GM12875 (cell line): ENCODE results near the gene GBP2.

Experiments
- H3K4me3 ChIP-seq: one replicate; pipeline ENCODE4 v1.5.1; 2011; ENCODE audit warnings: low read depth, low read length, control low read depth
- TF ChIP-seq, protein P1 (sequence below): IDR thresholded peaks from 2 replicates; pipeline ENCODE4 v1.5.1; 2011; ENCODE audit warnings: low read depth, mild to moderate bottlenecking, control low read depth, inconsistent platforms, low read length, moderate library complexity, borderline replicate concordance; ENCODE audit not compliant: insufficient read depth

Gene GBP2

GRCh38 chr1:89100412-89100811 is 25.5 kb downstream of the GBP2 start:
- TF ChIP-seq, protein P1, sequence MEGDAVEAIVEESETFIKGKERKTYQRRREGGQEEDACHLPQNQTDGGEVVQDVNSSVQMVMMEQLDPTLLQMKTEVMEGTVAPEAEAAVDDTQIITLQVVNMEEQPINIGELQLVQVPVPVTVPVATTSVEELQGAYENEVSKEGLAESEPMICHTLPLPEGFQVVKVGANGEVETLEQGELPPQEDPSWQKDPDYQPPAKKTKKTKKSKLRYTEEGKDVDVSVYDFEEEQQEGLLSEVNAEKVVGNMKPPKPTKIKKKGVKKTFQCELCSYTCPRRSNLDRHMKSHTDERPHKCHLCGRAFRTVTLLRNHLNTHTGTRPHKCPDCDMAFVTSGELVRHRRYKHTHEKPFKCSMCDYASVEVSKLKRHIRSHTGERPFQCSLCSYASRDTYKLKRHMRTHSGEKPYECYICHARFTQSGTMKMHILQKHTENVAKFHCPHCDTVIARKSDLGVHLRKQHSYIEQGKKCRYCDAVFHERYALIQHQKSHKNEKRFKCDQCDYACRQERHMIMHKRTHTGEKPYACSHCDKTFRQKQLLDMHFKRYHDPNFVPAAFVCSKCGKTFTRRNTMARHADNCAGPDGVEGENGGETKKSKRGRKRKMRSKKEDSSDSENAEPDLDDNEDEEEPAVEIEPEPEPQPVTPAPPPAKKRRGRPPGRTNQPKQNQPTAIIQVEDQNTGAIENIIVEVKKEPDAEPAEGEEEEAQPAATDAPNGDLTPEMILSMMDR = no peak
- H3K4me3 ChIP-seq = no peak overlapping the region

DNA sequence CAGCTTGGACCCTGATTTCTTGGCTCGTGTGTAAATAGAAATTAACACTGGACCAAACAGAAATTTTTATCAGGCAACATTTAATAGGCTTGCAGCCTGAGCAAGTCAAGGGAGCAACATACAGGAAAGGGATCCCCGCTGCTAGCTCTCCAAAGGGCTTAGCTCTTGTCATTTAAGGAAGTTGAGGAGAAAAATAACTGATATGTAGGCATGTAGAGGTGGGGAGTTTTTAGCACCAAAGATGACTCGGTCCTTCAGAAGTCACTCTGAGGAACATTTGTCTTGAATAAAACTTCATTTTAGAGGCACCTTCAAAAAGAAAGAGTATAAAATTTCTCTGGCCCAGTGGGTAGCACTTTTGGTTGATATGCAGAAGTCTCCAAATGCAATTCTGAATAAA is 27.1 kb downstream of the GBP2 start:
- H3K4me3 ChIP-seq = no peak overlapping the region
- TF ChIP-seq, protein P1 = no peak

GRCh38 chr1:89095737-89096136 is 30.2 kb downstream of the GBP2 start:
- TF ChIP-seq, protein P1 = no peak

DNA sequence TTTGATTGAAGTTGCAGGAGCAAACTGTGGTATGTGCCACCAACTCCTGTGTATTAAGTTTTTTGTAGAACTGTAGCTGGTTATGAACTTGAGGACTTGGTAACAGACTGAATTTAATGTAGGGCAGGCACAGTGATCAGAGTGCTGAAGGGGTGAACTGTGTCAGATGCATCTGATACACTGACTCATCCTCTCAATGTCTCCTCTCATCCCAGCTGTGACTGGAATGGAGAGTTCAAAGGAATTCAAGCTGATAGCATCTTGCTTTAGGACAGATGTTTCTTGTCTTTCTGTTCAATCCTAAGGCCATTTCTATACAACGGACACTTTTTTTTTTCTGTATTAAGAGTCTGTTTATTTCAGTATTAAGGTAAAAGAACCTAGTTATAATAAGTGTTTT is 36.0 kb downstream of the GBP2 start:
- no peak overlapping the region for H3K4me3 ChIP-seq
- TF ChIP-seq, protein P1 = no peak

More at GRCh38 chr1:89095737-89096136, 30.2 kb downstream of the GBP2 start:
- H3K4me3 ChIP-seq = no peak overlapping the region

GRCh38 chr1:89088572-89088971 is 37.3 kb downstream of the GBP2 start:
- H3K4me3 ChIP-seq = no peak overlapping the region
- TF ChIP-seq, protein P1 = no peak

DNA sequence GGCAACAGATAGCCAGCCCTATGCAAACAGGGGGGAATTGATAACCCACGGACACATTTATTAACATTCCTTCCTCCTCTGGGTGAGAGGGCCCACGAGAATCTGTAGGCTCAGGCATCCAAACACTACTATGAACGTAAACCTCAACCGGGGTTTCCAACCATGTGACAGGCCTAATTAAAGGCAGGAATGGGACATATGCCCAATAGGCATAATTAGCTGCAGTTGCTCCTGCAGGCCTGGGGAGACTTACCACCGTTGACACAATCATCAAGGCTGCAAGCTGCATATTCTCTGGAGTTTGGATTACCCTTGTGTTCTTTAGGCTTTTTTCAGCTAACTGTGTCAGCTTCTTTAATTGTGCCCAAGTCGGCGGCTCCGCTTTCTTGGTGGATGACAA is 38.7 kb downstream of the GBP2 start:
- H3K4me3 ChIP-seq = no peak overlapping the region
- TF ChIP-seq, protein P1 = no peak

DNA sequence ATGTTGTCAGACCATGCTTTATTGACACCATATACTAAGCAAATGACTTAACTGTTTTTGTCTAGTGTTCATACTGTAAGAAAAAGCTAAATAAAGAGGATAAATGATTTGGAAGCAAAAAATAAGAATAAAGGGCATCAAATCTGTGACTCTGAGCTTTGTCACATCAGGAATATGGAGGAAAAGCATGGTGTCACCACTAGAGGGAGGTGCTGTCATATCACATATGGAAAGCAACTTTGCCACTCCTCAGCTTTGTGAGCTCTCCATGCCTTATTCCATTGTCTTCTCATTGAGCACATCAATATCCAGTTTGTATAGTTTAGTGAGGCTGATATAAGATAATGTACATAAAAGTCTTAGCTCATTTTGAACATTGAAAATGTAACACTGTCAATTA is 40.1 kb downstream of the GBP2 start:
- TF ChIP-seq, protein P1 = peak; percentile 67; the same call in 1 of the 2 replicates
- no peak overlapping the region for H3K4me3 ChIP-seq
